ENCODE measurements around the gene BMPR1B. TPM values are rescaled to one million over a fixed set of nuclear protein-coding genes. Genes with fewer than 3 reads are reported as not detected.

BMPR1B gene
- total RNA-seq, 1 experiment from 2014 or later = not detected

DNA sequence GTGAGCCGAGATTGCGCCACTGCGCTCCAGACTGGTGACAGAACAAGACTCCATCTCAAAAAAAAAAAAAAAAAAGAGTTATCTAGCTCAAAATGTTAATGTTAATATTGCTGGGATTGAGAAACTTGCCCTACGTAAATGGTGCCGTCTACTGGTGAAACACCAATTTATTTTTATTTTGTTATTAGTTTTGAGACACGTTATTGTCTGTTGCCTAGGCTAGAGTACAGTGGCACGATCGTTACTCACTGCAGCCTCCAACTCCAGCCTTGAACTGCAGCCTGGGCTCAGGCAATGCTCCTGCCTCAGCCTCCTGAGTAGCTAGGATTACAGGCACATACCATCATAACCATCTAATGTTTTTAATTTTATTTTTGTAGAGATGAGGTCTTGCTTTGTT lies 262.8 kb downstream of the BMPR1B start:
- POLR2A ChIA-PET = no interaction called here
- H3K9me3 ChIP-seq (ENCODE audit: control insufficient read depth in 1 of 2, insufficient read depth in 1 of 2, low read depth in 1 of 2, low read length in 2 of 2) = no peaks in the 10 kb centered on the region
- CTCF ChIA-PET = no interaction called here
- H4K20me1 ChIP-seq (ENCODE audit: insufficient read depth) = no peaks in the 10 kb centered on the region
- no peak overlapping the region for H2AFZ ChIP-seq (ENCODE audit: low read depth, low read length, poor library complexity, severe bottlenecking)
- RAD21 ChIA-PET (ENCODE audit: low non-redundant PET in 1 of 2, low total read pairs in 2 of 2, uncharacterized antibody in 2 of 2, unreplicated experiment in 2 of 2) = no interaction called here
- no peaks in the 10 kb centered on the region for H3K36me3 ChIP-seq (ENCODE audit: control insufficient read depth in 1 of 2, insufficient read depth in 2 of 2, low read length in 2 of 2)
- H3K9me2 ChIP-seq (ENCODE audit: insufficient read depth) = no peaks in the 10 kb centered on the region
- no peak overlapping the region for H3K4me2 ChIP-seq (ENCODE audit: low read length)
- DNase-seq (ENCODE audit: low read depth, low spot score) (no peak), ATAC-seq (no peak)
- H3K27me3 ChIP-seq (ENCODE audit: insufficient read depth, low read length) = no peaks in the 10 kb centered on the region
- H3K9ac ChIP-seq (ENCODE audit: low read length) = no peak overlapping the region
- no peak overlapping the region for H3K4me3 ChIP-seq (replicated peaks in 1 of 2; ENCODE audit: low read depth in 1 of 2, low read length in 2 of 2)
- no TSS peak for BruUV-seq (replicated peaks)
- H3K79me2 ChIP-seq (ENCODE audit: insufficient read depth, low read length) = no peaks in the 10 kb centered on the region
- H3K27ac ChIP-seq (ENCODE audit: low read depth, low read length) = no peak overlapping the region
- intact Hi-C loops (cut with micrococcal nuclease) = no loop called here
- TF ChIP-seq POLR2AphosphoS5 (IDR thresholded peaks at IDR 0.05; ENCODE audit: low read depth, low read length) (no peak), RAD21 (IDR thresholded peaks at IDR 0.05; ENCODE audit: low read depth) (no peak), TCF7L2 (IDR thresholded peaks at IDR 0.05; ENCODE audit: borderline replicate concordance, extremely low read depth, insufficient read depth, insufficient read length) (no peak), POLR2A (IDR thresholded peaks at IDR 0.05; ENCODE audit: borderline replicate concordance, extremely low read depth, insufficient read depth, insufficient read length) (no peak), EGR1 (IDR thresholded peaks at IDR 0.05; ENCODE audit: low read depth) (no peak), EZH2 (IDR thresholded peaks at IDR 0.05) (no peak), FOSL1 (IDR thresholded peaks at IDR 0.05; ENCODE audit: low read depth) (no peak)
- TF ChIP-seq, protein P1, sequence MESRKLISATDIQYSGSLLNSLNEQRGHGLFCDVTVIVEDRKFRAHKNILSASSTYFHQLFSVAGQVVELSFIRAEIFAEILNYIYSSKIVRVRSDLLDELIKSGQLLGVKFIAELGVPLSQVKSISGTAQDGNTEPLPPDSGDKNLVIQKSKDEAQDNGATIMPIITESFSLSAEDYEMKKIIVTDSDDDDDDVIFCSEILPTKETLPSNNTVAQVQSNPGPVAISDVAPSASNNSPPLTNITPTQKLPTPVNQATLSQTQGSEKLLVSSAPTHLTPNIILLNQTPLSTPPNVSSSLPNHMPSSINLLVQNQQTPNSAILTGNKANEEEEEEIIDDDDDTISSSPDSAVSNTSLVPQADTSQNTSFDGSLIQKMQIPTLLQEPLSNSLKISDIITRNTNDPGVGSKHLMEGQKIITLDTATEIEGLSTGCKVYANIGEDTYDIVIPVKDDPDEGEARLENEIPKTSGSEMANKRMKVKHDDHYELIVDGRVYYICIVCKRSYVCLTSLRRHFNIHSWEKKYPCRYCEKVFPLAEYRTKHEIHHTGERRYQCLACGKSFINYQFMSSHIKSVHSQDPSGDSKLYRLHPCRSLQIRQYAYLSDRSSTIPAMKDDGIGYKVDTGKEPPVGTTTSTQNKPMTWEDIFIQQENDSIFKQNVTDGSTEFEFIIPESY (IDR thresholded peaks at IDR 0.05; ENCODE audit: extremely low read depth, insufficient replicate concordance, low read length) = no peak
- TF ChIP-seq, protein P2, sequence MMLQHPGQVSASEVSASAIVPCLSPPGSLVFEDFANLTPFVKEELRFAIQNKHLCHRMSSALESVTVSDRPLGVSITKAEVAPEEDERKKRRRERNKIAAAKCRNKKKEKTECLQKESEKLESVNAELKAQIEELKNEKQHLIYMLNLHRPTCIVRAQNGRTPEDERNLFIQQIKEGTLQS (IDR thresholded peaks at IDR 0.05) = no peak
- TF ChIP-seq, protein P3, sequence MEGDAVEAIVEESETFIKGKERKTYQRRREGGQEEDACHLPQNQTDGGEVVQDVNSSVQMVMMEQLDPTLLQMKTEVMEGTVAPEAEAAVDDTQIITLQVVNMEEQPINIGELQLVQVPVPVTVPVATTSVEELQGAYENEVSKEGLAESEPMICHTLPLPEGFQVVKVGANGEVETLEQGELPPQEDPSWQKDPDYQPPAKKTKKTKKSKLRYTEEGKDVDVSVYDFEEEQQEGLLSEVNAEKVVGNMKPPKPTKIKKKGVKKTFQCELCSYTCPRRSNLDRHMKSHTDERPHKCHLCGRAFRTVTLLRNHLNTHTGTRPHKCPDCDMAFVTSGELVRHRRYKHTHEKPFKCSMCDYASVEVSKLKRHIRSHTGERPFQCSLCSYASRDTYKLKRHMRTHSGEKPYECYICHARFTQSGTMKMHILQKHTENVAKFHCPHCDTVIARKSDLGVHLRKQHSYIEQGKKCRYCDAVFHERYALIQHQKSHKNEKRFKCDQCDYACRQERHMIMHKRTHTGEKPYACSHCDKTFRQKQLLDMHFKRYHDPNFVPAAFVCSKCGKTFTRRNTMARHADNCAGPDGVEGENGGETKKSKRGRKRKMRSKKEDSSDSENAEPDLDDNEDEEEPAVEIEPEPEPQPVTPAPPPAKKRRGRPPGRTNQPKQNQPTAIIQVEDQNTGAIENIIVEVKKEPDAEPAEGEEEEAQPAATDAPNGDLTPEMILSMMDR (IDR thresholded peaks at IDR 0.05 in 2 of 3, conservative IDR thresholded peaks at IDR 0.05 in 1 of 3; ENCODE audit: borderline replicate concordance in 1 of 3, insufficient read depth in 1 of 3, low read depth in 2 of 3, low read length in 2 of 3) = no peak
- no peaks in the 10 kb centered on the region for H3K4me1 ChIP-seq (ENCODE audit: control insufficient read depth in 1 of 2, insufficient read depth in 2 of 2, low read length in 2 of 2)

All from HCT116 (cell line).